NB4 (cell line): ENCODE data around the gene GRID2.

Source experiments
- DNase-seq: peaks from one replicate; pipeline ENCODE4 v3.0.0; 2010; ENCODE audit warnings: low read depth
- H3K4me3 ChIP-seq: one replicate; pipeline ENCODE4 v1.5.1; 2011; ENCODE audit warnings: mild to moderate bottlenecking, low read depth, low read length, moderate library complexity
- CTCF ChIP-seq: IDR thresholded peaks from one replicate; pipeline ENCODE4 v1.5.1; 2012; ENCODE audit warnings: low read depth, low read length
- MAX ChIP-seq: IDR thresholded peaks from 2 replicates; pipeline ENCODE4 v1.6.1; 2011; ENCODE audit warnings: low read depth, low read length
- MYC ChIP-seq: IDR thresholded peaks from 2 replicates; pipeline ENCODE4 v1.6.1; 2011; ENCODE audit warnings: low read depth, low read length
- POLR2A ChIP-seq: IDR thresholded peaks from 2 replicates; pipeline ENCODE4 v1.6.1; 2011; ENCODE audit warnings: mild to moderate bottlenecking; ENCODE audit not compliant: insufficient read length; ENCODE audit errors: extremely low read depth

The GRID2 gene

DNA sequence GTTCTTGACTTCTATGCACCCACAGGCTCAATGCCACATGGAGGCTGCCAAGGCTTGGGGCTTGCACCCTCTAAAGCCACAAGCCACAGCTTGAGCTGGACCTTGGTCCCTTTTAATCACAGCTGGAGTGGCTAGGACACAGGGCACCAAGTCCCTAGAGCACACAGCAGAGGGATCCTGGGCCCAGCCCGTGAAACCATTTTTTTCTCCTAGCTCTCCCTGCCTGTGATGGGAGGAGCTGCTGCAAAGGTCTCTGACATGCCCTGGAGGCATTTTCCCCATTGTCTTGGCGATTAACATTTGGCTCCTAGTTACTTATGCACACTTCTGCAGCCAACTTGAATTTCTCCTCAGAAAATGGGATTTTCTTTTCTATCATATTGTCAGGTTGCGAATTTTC lies 410.9 kb downstream of the GRID2 start:
- no peak overlapping the region for H3K4me3 ChIP-seq
- no peak for DNase-seq
- TF ChIP-seq CTCF, result no peak

DNA sequence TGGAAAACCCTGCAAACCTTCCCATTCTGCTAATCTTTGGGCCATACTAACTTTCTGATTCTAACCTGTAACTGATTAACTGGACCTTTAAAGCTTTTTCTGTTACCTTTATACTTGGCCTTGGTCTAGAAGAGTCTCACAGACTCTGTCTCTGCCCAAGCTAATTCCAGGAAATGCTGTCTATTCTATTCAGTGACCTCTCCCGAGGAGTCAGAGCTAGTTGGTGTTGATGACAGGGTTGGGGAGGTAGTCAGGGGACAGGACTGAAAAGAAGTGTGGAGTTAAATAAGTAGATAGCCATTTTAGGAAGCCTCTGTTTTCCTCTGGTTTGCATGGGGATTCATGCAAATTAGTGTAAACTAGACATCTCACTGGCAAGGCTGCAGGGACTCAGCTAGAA lies 429.5 kb downstream of the GRID2 start:
- DNase-seq, result no peak
- no peak overlapping the region for H3K4me3 ChIP-seq
- TF ChIP-seq MAX, result no peak
- no peak for TF ChIP-seq POLR2A
- TF ChIP-seq MYC, result no peak
- no peak for TF ChIP-seq CTCF

GRCh38 chr4:92735025-92735665 lies 431.4 kb downstream of the GRID2 start:
- TF ChIP-seq MAX (no peak), CTCF (no peak), POLR2A (no peak)
- H3K4me3 ChIP-seq, result no peak overlapping the region
- no peak for DNase-seq

DNA sequence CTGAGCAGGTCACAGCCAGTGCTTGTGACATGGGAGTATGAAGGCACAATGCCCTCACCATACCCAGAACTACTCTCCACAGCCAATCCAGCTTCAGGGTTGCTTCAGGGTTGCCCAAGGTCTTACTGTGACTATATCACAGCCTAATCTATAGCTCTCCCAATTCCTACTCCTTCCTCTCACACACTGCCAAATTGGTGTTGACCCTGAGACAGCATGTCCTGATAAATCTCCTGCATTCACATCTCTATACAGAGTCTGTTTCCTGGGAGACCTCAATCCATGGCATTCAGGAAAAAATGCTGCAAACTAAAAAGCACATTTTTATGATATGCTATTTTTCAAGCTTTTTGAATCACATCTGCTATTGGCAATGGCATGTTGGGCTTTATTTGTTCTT lies 456.7 kb downstream of the GRID2 start:
- DNase-seq, result no peak
- no peak overlapping the region for H3K4me3 ChIP-seq
- TF ChIP-seq CTCF, result no peak
- no peak for TF ChIP-seq MAX
- TF ChIP-seq MYC, result no peak
- TF ChIP-seq POLR2A, result no peak

DNA sequence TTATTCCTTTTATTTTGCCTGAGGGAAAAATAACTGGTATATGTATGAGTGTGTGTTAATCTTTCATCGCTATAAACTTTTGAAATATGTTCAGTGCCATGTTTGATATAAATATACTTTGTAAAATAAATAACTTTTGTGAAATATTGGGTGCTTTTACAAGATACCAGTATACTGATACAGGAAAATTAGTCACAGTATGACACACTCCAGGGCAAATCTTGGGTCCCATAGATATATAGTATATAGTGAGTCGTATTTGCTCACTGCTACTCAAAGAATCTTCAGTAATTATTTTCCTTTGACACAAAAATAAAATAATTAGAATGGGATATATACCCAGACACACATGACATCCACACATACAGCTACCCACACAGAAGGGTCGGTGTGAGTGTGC lies 472.3 kb downstream of the GRID2 start:
- H3K4me3 ChIP-seq, result no peak overlapping the region
- TF ChIP-seq POLR2A (no peak), MYC (no peak), CTCF (no peak), MAX (no peak)
- DNase-seq, result no peak

DNA sequence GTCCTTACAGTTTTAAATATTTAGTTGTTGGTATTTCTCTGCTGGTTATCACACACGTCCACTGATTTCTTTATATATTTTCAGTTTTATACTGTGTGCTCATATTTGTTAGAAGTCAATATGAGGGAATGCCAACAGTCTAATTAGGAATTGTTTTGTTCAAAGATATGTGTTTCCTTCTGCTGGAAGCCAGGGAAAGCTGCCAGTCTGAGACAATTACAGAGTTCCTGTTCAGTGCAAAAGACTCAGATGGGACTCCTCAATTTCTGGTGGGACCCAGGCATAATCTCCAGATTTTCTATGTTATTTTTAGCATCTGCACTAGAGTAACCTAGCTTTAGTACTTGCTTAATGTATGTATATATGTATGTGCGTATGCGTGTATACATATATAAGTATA lies 486.0 kb downstream of the GRID2 start:
- no peak for DNase-seq
- TF ChIP-seq MAX (no peak), POLR2A (no peak), MYC (no peak), CTCF (no peak)

More for the DNA sequence above, 486.0 kb downstream of the GRID2 start:
- no peak overlapping the region for H3K4me3 ChIP-seq
